ENCODE results near the gene MON2.

The MON2 gene

DNA sequence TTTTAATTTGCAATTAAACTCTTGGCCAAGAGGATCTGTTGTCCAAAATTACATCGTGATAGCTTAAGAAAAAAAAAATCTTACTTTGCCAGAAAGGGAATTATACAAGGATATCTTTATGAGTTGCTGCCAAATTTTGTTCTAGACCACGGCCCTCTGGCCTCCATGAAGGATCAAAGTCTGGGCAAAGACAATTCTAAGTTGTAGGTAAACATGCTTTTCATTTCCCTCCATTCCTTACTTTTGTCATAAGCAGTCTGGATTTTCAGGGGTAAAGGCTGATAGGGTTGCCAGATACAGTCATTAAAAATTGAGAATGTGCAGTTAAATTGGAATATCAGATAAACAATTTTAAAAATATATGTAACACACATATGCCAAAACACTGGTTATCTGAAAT is 135.1 kb downstream of the MON2 start:
- TF ChIP-seq, protein P1, sequence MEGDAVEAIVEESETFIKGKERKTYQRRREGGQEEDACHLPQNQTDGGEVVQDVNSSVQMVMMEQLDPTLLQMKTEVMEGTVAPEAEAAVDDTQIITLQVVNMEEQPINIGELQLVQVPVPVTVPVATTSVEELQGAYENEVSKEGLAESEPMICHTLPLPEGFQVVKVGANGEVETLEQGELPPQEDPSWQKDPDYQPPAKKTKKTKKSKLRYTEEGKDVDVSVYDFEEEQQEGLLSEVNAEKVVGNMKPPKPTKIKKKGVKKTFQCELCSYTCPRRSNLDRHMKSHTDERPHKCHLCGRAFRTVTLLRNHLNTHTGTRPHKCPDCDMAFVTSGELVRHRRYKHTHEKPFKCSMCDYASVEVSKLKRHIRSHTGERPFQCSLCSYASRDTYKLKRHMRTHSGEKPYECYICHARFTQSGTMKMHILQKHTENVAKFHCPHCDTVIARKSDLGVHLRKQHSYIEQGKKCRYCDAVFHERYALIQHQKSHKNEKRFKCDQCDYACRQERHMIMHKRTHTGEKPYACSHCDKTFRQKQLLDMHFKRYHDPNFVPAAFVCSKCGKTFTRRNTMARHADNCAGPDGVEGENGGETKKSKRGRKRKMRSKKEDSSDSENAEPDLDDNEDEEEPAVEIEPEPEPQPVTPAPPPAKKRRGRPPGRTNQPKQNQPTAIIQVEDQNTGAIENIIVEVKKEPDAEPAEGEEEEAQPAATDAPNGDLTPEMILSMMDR (IDR thresholded peaks at IDR 0.05), result no peak
- no peak for TF ChIP-seq ZFX (IDR thresholded peaks at IDR 0.05; ENCODE audit: borderline replicate concordance)
- H3K27ac ChIP-seq, result peak overlapping the region; percentile 99

GRCh38 chr12:62602255-62603060 is 135.8 kb downstream of the MON2 start:
- TF ChIP-seq, protein P1 (IDR thresholded peaks at IDR 0.05), result no peak
- no peak for TF ChIP-seq ZFX (IDR thresholded peaks at IDR 0.05; ENCODE audit: borderline replicate concordance)
- H3K27ac ChIP-seq, result peak overlapping the region; percentile 99

DNA sequence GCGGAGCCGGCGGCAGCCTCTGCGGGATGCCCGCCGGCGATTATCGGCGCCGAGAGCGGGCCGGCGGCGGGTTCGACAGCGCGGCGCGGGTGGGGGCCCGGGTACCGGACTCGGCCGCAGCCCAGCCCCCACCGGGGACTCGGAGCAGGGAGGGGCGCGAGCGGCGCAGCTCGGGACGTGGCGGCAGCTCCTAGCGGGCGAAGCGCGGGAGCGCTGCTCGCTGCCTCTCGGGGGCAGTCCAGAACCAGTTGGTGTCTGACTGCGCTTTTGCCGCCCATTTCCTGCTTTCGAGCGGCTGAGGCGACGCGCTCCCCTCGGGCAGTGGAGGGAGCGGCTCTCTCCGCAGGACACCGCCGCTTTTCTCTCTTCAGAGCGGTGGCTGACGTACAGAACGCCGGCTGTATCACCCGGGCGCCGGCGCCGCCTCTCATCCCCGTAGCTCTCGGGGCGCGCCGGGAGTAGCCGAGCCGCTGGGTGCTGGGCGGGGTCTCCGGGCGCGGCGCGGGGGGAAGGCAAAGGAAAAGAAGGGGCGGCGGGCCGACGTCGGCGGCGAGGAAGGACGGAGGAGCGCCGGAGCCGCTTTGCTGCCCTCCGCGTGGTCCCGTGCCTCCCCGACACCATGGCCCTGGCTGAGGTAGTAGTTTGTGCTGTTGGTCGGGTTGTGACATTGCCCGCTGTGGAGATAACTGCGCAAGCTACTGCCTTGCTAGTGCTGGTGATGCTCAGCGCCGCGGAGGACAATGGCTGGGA is 136.6 kb downstream of the MON2 start:
- peak overlapping the region; percentile 99 for H3K27ac ChIP-seq
- TF ChIP-seq, protein P1 (IDR thresholded peaks at IDR 0.05), result peak; percentile 73
- no peak for TF ChIP-seq ZFX (IDR thresholded peaks at IDR 0.05; ENCODE audit: borderline replicate concordance)

- TF ChIP-seq, protein P1 (IDR thresholded peaks at IDR 0.05), result no peak
- no peak for TF ChIP-seq ZFX (IDR thresholded peaks at IDR 0.05; ENCODE audit: borderline replicate concordance)
- H3K27ac ChIP-seq, result peak overlapping the region; percentile 99
Measured at GRCh38 chr12:62603811-62604098, 137.1 kb downstream of the MON2 start.

DNA sequence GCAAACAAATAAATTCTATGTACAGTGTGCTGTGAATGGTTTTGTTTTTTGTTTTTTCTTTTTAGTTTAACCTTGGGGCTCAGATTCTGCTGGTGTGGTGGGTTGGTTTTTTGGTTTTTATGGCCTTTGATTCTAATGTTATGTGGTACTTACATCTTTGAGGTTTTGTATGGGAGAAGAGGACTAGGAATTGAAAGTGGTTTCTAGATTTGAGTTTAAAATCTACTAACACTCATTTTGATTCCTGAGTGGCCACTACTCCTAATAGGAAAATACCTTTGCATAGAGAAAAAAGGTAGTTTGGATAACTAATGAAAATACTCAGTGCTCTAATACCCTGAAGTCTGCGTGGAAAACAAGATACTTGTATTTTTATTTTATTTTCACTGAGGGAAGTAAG is 137.7 kb downstream of the MON2 start:
- TF ChIP-seq ZFX (IDR thresholded peaks at IDR 0.05; ENCODE audit: borderline replicate concordance), result no peak
- TF ChIP-seq, protein P1 (IDR thresholded peaks at IDR 0.05), result no peak
- no peak overlapping the region for H3K27ac ChIP-seq

GRCh38 chr12:62604871-62605270 is 138.2 kb downstream of the MON2 start:
- no peak overlapping the region for H3K27ac ChIP-seq
- no peak for TF ChIP-seq ZFX (IDR thresholded peaks at IDR 0.05; ENCODE audit: borderline replicate concordance)
- TF ChIP-seq, protein P1 (IDR thresholded peaks at IDR 0.05), result no peak

GRCh38 chr12:62605981-62606380 is 139.4 kb downstream of the MON2 start:
- no peak overlapping the region for H3K27ac ChIP-seq
- TF ChIP-seq, protein P1 (IDR thresholded peaks at IDR 0.05), result no peak
- no peak for TF ChIP-seq ZFX (IDR thresholded peaks at IDR 0.05; ENCODE audit: borderline replicate concordance)
